C4-2B (cell line): ENCODE data around the gene MTERF2.

Experiments
- CTCF ChIP-seq: fragments of 450-650 bp; conservative IDR thresholded peaks from 2 replicates; pipeline ENCODE4 v1.5.1; 2017; ENCODE audit warnings: mild to moderate bottlenecking
- ZFX ChIP-seq: fragments of 450-650 bp; IDR thresholded peaks from 2 replicates; pipeline ENCODE4 v1.6.1; 2017

GRCh38 chr12:107007411-107007810 lies 20.5 kb upstream of the MTERF2 start:
- no peak for TF ChIP-seq CTCF
- TF ChIP-seq ZFX, result no peak
